Right atrium auricular region (tissue), 2 donors: ENCODE data around the gene VAX1. TPM values are rescaled to one million over a fixed set of nuclear protein-coding genes. Genes with fewer than 3 reads are reported as not detected.

Experiments used
- DNase-seq: peaks from one replicate; pipeline ENCODE4 v3.0.0-alpha.2; 2019; ENCODE audit warnings: low spot score
- H3K27ac ChIP-seq, 2 donors: fragments of 200-600 bp; sonication (generic); 1 replicate in 1 of 2; 2 replicates in 1 of 2; pipeline ENCODE4 v1.5.1; 2016 to 2019
- H3K27me3 ChIP-seq, 2 donors: fragments of 200-600 bp; sonication (generic); one replicate each; pipeline versions ENCODE4 v1.5.1 to v1.6.0; 2017 to 2019
- H3K36me3 ChIP-seq: fragments of 200-600 bp; sonication (generic); one replicate; pipeline ENCODE4 v1.5.1; 2016
- H3K4me1 ChIP-seq, 2 donors: fragments of 200-600 bp; sonication (generic); one replicate each; pipeline versions ENCODE4 v1.5.1 to v1.6.0; 2017 to 2019
- H3K4me3 ChIP-seq, 2 donors: fragments of 200-600 bp; sonication (generic); 1 replicate in 1 of 2; 2 replicates in 1 of 2; pipeline ENCODE4 v1.5.1; 2017 to 2019; ENCODE audit warnings: mild to moderate bottlenecking in 1 of 2, moderate library complexity in 1 of 2
- H3K9me3 ChIP-seq, 2 donors: fragments of 200-600 bp; sonication (generic); one replicate each; pipeline ENCODE4 v1.5.1; 2019
- CTCF ChIP-seq, 2 donors: fragments of 200-600 bp; sonication (generic); IDR thresholded peaks; one replicate each; pipeline ENCODE4 v1.5.1; 2019; ENCODE audit warnings: antibody characterized with exemption in 2 of 2
- total RNA-seq, 2 donors: library from RNA; depleted of rRNA; stranded (reverse); fragments of >200 nt; gene quantifications; one replicate each; pipeline ENCODE4 v1.1.0, GENCODE V29; 2016

Gene VAX1
- total RNA-seq, 2 donors from 2014 or later, result not detected

DNA sequence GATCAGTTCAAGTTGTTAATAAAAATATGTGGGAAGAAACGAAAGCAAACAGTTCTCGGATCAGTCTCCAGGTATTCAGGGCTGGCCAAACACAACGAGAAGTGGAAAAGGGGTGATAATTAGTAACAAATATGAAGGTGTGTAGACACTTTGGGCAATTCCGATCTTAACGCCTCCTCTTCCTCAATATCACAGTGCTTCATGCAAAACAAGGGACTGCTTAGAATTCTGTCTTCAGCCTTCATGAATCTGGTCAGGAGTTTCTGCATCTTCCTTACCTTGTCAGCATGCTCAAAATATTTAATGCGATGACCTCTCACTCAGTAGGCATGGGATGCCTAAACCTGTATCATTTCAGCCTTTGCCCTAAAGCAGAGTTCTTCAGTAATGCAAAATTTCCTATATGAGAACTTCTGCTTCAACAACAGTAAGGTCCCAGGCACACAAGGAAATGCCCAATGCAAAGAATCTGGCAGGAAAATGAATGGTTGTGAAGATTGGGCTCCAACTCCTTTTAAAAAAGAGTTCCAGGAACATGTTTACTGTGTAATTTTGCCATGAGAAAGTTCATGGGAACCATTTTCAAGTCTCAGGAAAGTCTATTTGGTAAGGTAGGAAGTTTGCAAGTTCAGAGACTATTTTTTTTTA is 23.4 kb upstream of the VAX1 start:
- H3K27ac ChIP-seq, result no peak overlapping the region
- TF ChIP-seq CTCF (IDR thresholded peaks at IDR 0.05), result no peak
- H3K27me3 ChIP-seq, result peaks cover 44 to 56% of the 10 kb centered on the region in 2 donors
- peaks cover 0 to 34% of the 10 kb centered on the region in 2 donors for H3K4me1 ChIP-seq
- no peak overlapping the region for H3K4me3 ChIP-seq
- no peak for DNase-seq
- no peaks in the 10 kb centered on the region for H3K36me3 ChIP-seq
- no peaks in the 10 kb centered on the region for H3K9me3 ChIP-seq

DNA sequence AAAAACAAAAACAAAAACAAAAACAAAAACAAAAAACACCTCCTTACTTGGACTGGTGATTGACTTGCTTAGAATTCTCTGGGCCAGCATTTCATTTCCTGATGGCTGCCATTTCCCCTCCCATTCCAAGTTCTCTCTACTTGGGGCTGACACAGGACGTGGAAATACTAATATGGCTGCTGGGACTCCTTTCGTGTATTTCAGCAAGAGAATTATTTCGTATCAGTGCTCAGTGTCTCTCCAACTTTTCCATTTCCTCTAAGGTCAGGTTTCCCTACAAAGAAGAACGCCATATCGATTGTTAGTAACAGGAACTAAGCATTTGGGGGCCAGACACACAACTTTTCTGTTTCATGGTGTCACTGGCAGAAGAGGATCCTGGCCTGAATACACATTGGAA is 22.5 kb upstream of the VAX1 start:
- TF ChIP-seq CTCF (IDR thresholded peaks at IDR 0.05), result no peak
- H3K4me3 ChIP-seq, result no peak overlapping the region
- no peaks in the 10 kb centered on the region for H3K36me3 ChIP-seq
- peaks cover 0 to 26% of the 10 kb centered on the region in 2 donors for H3K4me1 ChIP-seq
- H3K9me3 ChIP-seq, result no peaks in the 10 kb centered on the region
- H3K27ac ChIP-seq, result no peak overlapping the region
- DNase-seq, result no peak
- H3K27me3 ChIP-seq, result peaks cover 39 to 47% of the 10 kb centered on the region in 2 donors

- TF ChIP-seq CTCF (IDR thresholded peaks at IDR 0.05), result no peak
- DNase-seq, result no peak
- Histone ChIP-seq H3K36me3 (no peaks in the 10 kb centered on the region), H3K4me3 (no peak overlapping the region), H3K27me3 (peaks cover 29 to 35% of the 10 kb centered on the region in 2 donors), H3K9me3 (no peaks in the 10 kb centered on the region), H3K4me1 (peaks cover 0 to 18% of the 10 kb centered on the region in 2 donors), H3K27ac (no peak overlapping the region)
Observed at GRCh38 chr10:117159390-117159789, 21.3 kb upstream of the VAX1 start.

- no peaks in the 10 kb centered on the region for H3K36me3 ChIP-seq
- H3K9me3 ChIP-seq, result no peaks in the 10 kb centered on the region
- no peak overlapping the region for H3K4me3 ChIP-seq
- no peak overlapping the region for H3K27ac ChIP-seq
- H3K27me3 ChIP-seq, result peaks cover 23 to 25% of the 10 kb centered on the region in 2 donors
- peaks cover 0 to 14% of the 10 kb centered on the region in 2 donors for H3K4me1 ChIP-seq
- no peak for DNase-seq
- TF ChIP-seq CTCF (IDR thresholded peaks at IDR 0.05), result no peak
Observed at GRCh38 chr10:117158297-117158696, 20.2 kb upstream of the VAX1 start.

DNA sequence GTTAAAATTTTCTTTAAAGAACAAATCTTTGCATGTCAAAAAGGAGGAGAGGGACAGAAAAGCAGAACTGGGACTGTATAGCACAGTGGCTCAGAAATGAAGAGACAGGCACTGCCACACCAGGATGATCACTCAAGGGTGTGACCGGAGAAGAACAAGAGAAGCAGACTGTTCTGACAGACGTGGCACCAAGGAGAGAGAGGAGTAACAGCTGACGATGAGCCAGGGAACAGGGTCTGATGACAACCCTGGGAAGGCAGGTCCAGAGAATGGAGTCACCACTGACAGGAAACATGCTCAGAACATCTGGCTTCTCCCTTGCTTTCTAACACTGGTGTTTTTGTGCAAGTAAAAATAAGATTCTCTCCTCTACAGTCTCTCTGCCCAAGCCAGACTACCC is 14.6 kb upstream of the VAX1 start:
- DNase-seq, result no peak
- H3K27me3 ChIP-seq, result peaks cover 0 to 3% of the 10 kb centered on the region in 2 donors
- TF ChIP-seq CTCF (IDR thresholded peaks at IDR 0.05), result no peak

GRCh38 chr10:117148284-117148683 is 10.2 kb upstream of the VAX1 start:
- peaks cover 0 to 23% of the 10 kb centered on the region in 2 donors for H3K9me3 ChIP-seq
- no peak for DNase-seq
- H3K4me3 ChIP-seq, result no peak overlapping the region
- H3K27ac ChIP-seq, result no peak overlapping the region
- no peaks in the 10 kb centered on the region for H3K27me3 ChIP-seq
- H3K36me3 ChIP-seq, result no peaks in the 10 kb centered on the region
- no peaks in the 10 kb centered on the region for H3K4me1 ChIP-seq
- no peak for TF ChIP-seq CTCF (IDR thresholded peaks at IDR 0.05)

More for the DNA sequence above, 14.6 kb upstream of the VAX1 start:
- no peaks in the 10 kb centered on the region for H3K36me3 ChIP-seq
- H3K4me3 ChIP-seq, result no peak overlapping the region
- H3K9me3 ChIP-seq, result no peaks in the 10 kb centered on the region
- H3K27ac ChIP-seq, result no peak overlapping the region
- H3K4me1 ChIP-seq, result no peaks in the 10 kb centered on the region
